DND-41 (cell line): ENCODE results near the gene NGB.

Source experiments
- CTCF ChIP-seq: IDR thresholded peaks from 2 replicates; pipeline ENCODE4 v1.5.1; 2012; ENCODE audit warnings: borderline replicate concordance, low read length, moderate library complexity, mild to moderate bottlenecking; ENCODE audit not compliant: poor library complexity, severe bottlenecking; ENCODE audit errors: extremely low read depth
- EZH2 ChIP-seq: IDR thresholded peaks from 3 replicates; pipeline ENCODE4 v1.6.1; 2012; ENCODE audit warnings: borderline replicate concordance, low read depth, mild to moderate bottlenecking, moderate library complexity, low read length, inconsistent platforms; ENCODE audit not compliant: severe bottlenecking

- no peak for TF ChIP-seq CTCF
- TF ChIP-seq EZH2: no peak
Measured at GRCh38 chr14:77314043-77314442, 43.0 kb upstream of the NGB start.
